Measurements from ENCODE around the gene SASS6.

Gene SASS6

GRCh38 chr1:100109554-100110066, 23.1 kb downstream of the SASS6 start:
- no peak for DNase-seq (ENCODE audit: low read depth)

- no peak for DNase-seq (ENCODE audit: low read depth)
These were observed 25.0 kb downstream of the SASS6 start for GRCh38 chr1:100107696-100108095.

GRCh38 chr1:100101564-100101963, 31.2 kb downstream of the SASS6 start:
- no peak for DNase-seq (ENCODE audit: low read depth)

- DNase-seq (ENCODE audit: low read depth), result peak; percentile 77
These were observed 32.5 kb downstream of the SASS6 start for GRCh38 chr1:100100202-100100601.

- DNase-seq (ENCODE audit: low read depth), result no peak
These were observed 42.3 kb downstream of the SASS6 start for GRCh38 chr1:100090471-100090870.

- DNase-seq (ENCODE audit: low read depth), result no peak
These were observed 43.6 kb downstream of the SASS6 start for GRCh38 chr1:100089082-100089481.

- no peak for DNase-seq (ENCODE audit: low read depth)
These were observed 45.3 kb downstream of the SASS6 start for GRCh38 chr1:100087396-100087795.

- no peak for DNase-seq (ENCODE audit: low read depth)
These were observed 52.4 kb downstream of the SASS6 start for GRCh38 chr1:100080331-100080730.

GRCh38 chr1:100077531-100077930, 55.2 kb downstream of the SASS6 start:
- no peak for DNase-seq (ENCODE audit: low read depth)

GRCh38 chr1:100076744-100077143, 56.0 kb downstream of the SASS6 start:
- DNase-seq (ENCODE audit: low read depth), result no peak

GRCh38 chr1:100076319-100076718, 56.4 kb downstream of the SASS6 start:
- DNase-seq (ENCODE audit: low read depth), result no peak

GRCh38 chr1:100075773-100076172, 57.0 kb downstream of the SASS6 start:
- peak; percentile 50 for DNase-seq (ENCODE audit: low read depth)

- DNase-seq (ENCODE audit: low read depth), result peak; percentile 13
These were observed 57.9 kb downstream of the SASS6 start for GRCh38 chr1:100074604-100075395.

- peak; percentile 13 for DNase-seq (ENCODE audit: low read depth)
These were observed 59.2 kb downstream of the SASS6 start for GRCh38 chr1:100073531-100073930.

- DNase-seq (ENCODE audit: low read depth), result no peak
These were observed 62.4 kb downstream of the SASS6 start for GRCh38 chr1:100070201-100070939.

- DNase-seq (ENCODE audit: low read depth), result no peak
These were observed 66.8 kb downstream of the SASS6 start for GRCh38 chr1:100065969-100066227.

GRCh38 chr1:100065183-100065968, 67.4 kb downstream of the SASS6 start:
- DNase-seq (ENCODE audit: low read depth), result no peak

- no peak for DNase-seq (ENCODE audit: low read depth)
These were observed 71.0 kb downstream of the SASS6 start for GRCh38 chr1:100061681-100062080.

GRCh38 chr1:100053727-100054126, 79.0 kb downstream of the SASS6 start:
- DNase-seq (ENCODE audit: low read depth), result no peak

GRCh38 chr1:100053119-100053518, 79.6 kb downstream of the SASS6 start:
- no peak for DNase-seq (ENCODE audit: low read depth)

GRCh38 chr1:100051893-100052292, 80.8 kb downstream of the SASS6 start:
- no peak for DNase-seq (ENCODE audit: low read depth)

GRCh38 chr1:100051401-100051800, 81.3 kb downstream of the SASS6 start:
- DNase-seq (ENCODE audit: low read depth), result no peak

GRCh38 chr1:100050139-100050538, 82.6 kb downstream of the SASS6 start:
- DNase-seq (ENCODE audit: low read depth), result no peak
